Neural cell (in vitro differentiated cells): Measurements from ENCODE around the gene GIPC2. TPM values are rescaled to one million over a fixed set of nuclear protein-coding genes. Genes with fewer than 3 reads are reported as not detected.
"Not testable (repeated sequence)": the region's sequence is repeated elsewhere in the genome, so short reads cannot be mapped to it uniquely, and the experiment has no call there.

Source experiments
- H2AFZ ChIP-seq: fragments of 200-600, 300-800 bp; sonication (generic), shearing (Covaris generic); 2 replicates; pipeline ENCODE4 v1.6.0; 2014; ENCODE audit warnings: low read depth, mild to moderate bottlenecking, antibody characterized with exemption, low read length, moderate library complexity
- H3F3A ChIP-seq: fragments of 200-600 bp; shearing (Covaris generic); 2 replicates; pipeline ENCODE4 v1.6.1; 2016; ENCODE audit warnings: mild to moderate bottlenecking, moderate library complexity, mixed read lengths, antibody characterized with exemption, low read length; ENCODE audit not compliant: insufficient read depth, poor library complexity, severe bottlenecking
- H3K27ac ChIP-seq: fragments of 200-600, 300-800 bp; sonication (generic), shearing (Covaris generic); 2 replicates; pipeline ENCODE4 v1.5.1; 2014; ENCODE audit warnings: mild to moderate bottlenecking, low read length, moderate library complexity
- H3K27me3 ChIP-seq: fragments of 300-800, 200-600 bp; sonication (generic), shearing (Covaris generic); 2 replicates; pipeline ENCODE4 v1.6.0; 2014; ENCODE audit warnings: mild to moderate bottlenecking, low read depth, low read length, moderate library complexity; ENCODE audit not compliant: insufficient read depth
- H3K36me3 ChIP-seq: fragments of 300-800, 200-600 bp; sonication (generic), shearing (Covaris generic); 2 replicates; pipeline ENCODE4 v1.5.1; 2014; ENCODE audit warnings: mild to moderate bottlenecking, antibody characterized with exemption, low read length, moderate library complexity; ENCODE audit not compliant: insufficient read depth
- H3K4me2 ChIP-seq: fragments of 300-800, 200-600 bp; sonication (generic), shearing (Covaris generic); 2 replicates; pipeline ENCODE4 v1.6.0; 2014; ENCODE audit warnings: mild to moderate bottlenecking, low read length
- H3K4me3 ChIP-seq: fragments of 300-800, 200-600 bp; sonication (generic), shearing (Covaris generic); 2 replicates; pipeline ENCODE4 v1.5.1; 2014; ENCODE audit warnings: mild to moderate bottlenecking, low read length, moderate library complexity
- H3K79me2 ChIP-seq: fragments of 200-600 bp; shearing (Covaris generic); replicated peaks from 2 replicates; pipeline ENCODE4 v1.6.0; 2014; ENCODE audit warnings: mild to moderate bottlenecking, low read length, moderate library complexity; ENCODE audit not compliant: insufficient read depth
- H3K9ac ChIP-seq: fragments of 300-800, 200-600 bp; sonication (generic), shearing (Covaris generic); 2 replicates; pipeline ENCODE4 v1.6.1; 2016; ENCODE audit warnings: mild to moderate bottlenecking, low read length, mixed read lengths
- H3K9me2 ChIP-seq: fragments of 200-600 bp; shearing (Covaris generic); 2 replicates; pipeline ENCODE4 v1.6.1; 2016; ENCODE audit warnings: mild to moderate bottlenecking, low read length, mixed read lengths; ENCODE audit not compliant: insufficient read depth
- H3K9me3 ChIP-seq: fragments of 200-600, 300-800 bp; sonication (generic), shearing (Covaris generic); 2 replicates; pipeline ENCODE4 v1.6.1; 2016; ENCODE audit warnings: mild to moderate bottlenecking, mixed run types, low read length, moderate library complexity, mixed read lengths
- H4K20me1 ChIP-seq: fragments of 200-600 bp; shearing (Covaris generic); 2 replicates; pipeline ENCODE4 v1.6.1; 2016; ENCODE audit warnings: mild to moderate bottlenecking, mixed run types; ENCODE audit not compliant: insufficient read depth
- EP300 ChIP-seq: fragments of 450-650 bp; conservative IDR thresholded peaks from 2 replicates; pipeline ENCODE4 v1.6.1; 2014; ENCODE audit warnings: antibody characterized with exemption, mild to moderate bottlenecking, moderate library complexity; ENCODE audit not compliant: poor library complexity, severe bottlenecking
- EZH2 ChIP-seq: fragments of 200-600, 300-800 bp; shearing (Covaris generic), sonication (generic); IDR thresholded peaks from 2 replicates; pipeline ENCODE4 v1.6.1; 2014; ENCODE audit warnings: antibody characterized with exemption, low read length, borderline replicate concordance, mild to moderate bottlenecking; ENCODE audit not compliant: insufficient read depth, poor library complexity, severe bottlenecking
- MXI1 ChIP-seq: fragments of 450-650 bp; conservative IDR thresholded peaks from 2 replicates; pipeline ENCODE4 v1.6.1; 2014; ENCODE audit warnings: antibody characterized with exemption, mild to moderate bottlenecking; ENCODE audit not compliant: poor library complexity, severe bottlenecking
- POLR2AphosphoS5 ChIP-seq: IDR thresholded peaks from 2 replicates; pipeline ENCODE4 v1.6.1; 2012
- RAD21 ChIP-seq: fragments of 450-650 bp; conservative IDR thresholded peaks from 2 replicates; pipeline ENCODE4 v1.6.1; 2014; ENCODE audit warnings: antibody characterized with exemption, mild to moderate bottlenecking, moderate library complexity
- SMC3 ChIP-seq: fragments of 450-650 bp; conservative IDR thresholded peaks from 2 replicates; pipeline ENCODE4 v1.6.1; 2014; ENCODE audit warnings: antibody characterized with exemption, mild to moderate bottlenecking, moderate library complexity; ENCODE audit not compliant: poor library complexity
- TAF1 ChIP-seq: IDR thresholded peaks from 2 replicates; pipeline ENCODE4 v1.6.1; 2012; ENCODE audit warnings: low read depth
- polyA plus RNA-seq: library from polyadenylated mRNA; depleted of rRNA; stranded (reverse); fragments of >200 nt; gene quantifications from 2 replicates; pipeline ENCODE4 v1.2.3, GENCODE V29; 2014
- TF ChIP-seq, protein P1 (sequence below): fragments of 450-650 bp; IDR thresholded peaks from 2 replicates; pipeline ENCODE4 v1.5.1; 2014; ENCODE audit warnings: antibody characterized with exemption, mild to moderate bottlenecking, moderate library complexity; ENCODE audit not compliant: poor library complexity, severe bottlenecking
- TF ChIP-seq, protein P2 (sequence below): IDR thresholded peaks from 2 replicates; pipeline ENCODE4 v1.6.1; 2012; ENCODE audit warnings: borderline replicate concordance

Gene GIPC2
- polyA plus RNA-seq, 1 donor from 2014 or later, result 1.3 TPM

DNA sequence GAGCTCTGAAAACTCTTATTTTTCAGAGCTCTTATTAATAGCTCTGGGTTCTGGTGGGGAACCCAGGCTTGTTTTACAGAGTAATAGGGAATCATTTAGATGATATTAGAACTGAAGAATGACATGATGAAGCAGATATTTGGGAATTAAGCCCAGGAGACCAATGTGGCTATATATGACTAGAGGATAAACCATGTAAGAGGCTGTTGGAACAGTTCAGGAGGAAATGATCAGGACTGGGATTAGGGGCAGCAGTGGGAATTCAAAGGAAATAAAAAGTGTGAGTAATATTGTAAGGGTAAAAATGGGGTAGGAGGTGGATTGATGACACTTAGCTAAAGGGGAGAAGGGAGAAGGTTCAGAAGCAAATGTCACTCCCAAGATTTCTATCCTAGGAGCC, 58.6 kb downstream of the GIPC2 start:
- no peak overlapping the region for H3K4me3 ChIP-seq
- H3K9me2 ChIP-seq, result no peaks in the 10 kb centered on the region
- no peaks in the 10 kb centered on the region for H3K79me2 ChIP-seq
- H2AFZ ChIP-seq, result no peak overlapping the region
- no peaks in the 10 kb centered on the region for H3K9me3 ChIP-seq
- no peak overlapping the region for H3K4me2 ChIP-seq
- H3K27ac ChIP-seq, result no peak overlapping the region
- no peaks in the 10 kb centered on the region for H4K20me1 ChIP-seq
- H3K36me3 ChIP-seq, result no peaks in the 10 kb centered on the region
- H3K9ac ChIP-seq, result no peak overlapping the region
- no peaks in the 10 kb centered on the region for H3F3A ChIP-seq
- no peaks in the 10 kb centered on the region for H3K27me3 ChIP-seq
- TF ChIP-seq EZH2, result no peak
- TF ChIP-seq SMC3, result no peak
- no peak for TF ChIP-seq MXI1
- TF ChIP-seq, protein P1, sequence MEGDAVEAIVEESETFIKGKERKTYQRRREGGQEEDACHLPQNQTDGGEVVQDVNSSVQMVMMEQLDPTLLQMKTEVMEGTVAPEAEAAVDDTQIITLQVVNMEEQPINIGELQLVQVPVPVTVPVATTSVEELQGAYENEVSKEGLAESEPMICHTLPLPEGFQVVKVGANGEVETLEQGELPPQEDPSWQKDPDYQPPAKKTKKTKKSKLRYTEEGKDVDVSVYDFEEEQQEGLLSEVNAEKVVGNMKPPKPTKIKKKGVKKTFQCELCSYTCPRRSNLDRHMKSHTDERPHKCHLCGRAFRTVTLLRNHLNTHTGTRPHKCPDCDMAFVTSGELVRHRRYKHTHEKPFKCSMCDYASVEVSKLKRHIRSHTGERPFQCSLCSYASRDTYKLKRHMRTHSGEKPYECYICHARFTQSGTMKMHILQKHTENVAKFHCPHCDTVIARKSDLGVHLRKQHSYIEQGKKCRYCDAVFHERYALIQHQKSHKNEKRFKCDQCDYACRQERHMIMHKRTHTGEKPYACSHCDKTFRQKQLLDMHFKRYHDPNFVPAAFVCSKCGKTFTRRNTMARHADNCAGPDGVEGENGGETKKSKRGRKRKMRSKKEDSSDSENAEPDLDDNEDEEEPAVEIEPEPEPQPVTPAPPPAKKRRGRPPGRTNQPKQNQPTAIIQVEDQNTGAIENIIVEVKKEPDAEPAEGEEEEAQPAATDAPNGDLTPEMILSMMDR, result no peak
- no peak for TF ChIP-seq EP300
- TF ChIP-seq TAF1, result no peak
- TF ChIP-seq POLR2AphosphoS5, result no peak
- TF ChIP-seq, protein P2, sequence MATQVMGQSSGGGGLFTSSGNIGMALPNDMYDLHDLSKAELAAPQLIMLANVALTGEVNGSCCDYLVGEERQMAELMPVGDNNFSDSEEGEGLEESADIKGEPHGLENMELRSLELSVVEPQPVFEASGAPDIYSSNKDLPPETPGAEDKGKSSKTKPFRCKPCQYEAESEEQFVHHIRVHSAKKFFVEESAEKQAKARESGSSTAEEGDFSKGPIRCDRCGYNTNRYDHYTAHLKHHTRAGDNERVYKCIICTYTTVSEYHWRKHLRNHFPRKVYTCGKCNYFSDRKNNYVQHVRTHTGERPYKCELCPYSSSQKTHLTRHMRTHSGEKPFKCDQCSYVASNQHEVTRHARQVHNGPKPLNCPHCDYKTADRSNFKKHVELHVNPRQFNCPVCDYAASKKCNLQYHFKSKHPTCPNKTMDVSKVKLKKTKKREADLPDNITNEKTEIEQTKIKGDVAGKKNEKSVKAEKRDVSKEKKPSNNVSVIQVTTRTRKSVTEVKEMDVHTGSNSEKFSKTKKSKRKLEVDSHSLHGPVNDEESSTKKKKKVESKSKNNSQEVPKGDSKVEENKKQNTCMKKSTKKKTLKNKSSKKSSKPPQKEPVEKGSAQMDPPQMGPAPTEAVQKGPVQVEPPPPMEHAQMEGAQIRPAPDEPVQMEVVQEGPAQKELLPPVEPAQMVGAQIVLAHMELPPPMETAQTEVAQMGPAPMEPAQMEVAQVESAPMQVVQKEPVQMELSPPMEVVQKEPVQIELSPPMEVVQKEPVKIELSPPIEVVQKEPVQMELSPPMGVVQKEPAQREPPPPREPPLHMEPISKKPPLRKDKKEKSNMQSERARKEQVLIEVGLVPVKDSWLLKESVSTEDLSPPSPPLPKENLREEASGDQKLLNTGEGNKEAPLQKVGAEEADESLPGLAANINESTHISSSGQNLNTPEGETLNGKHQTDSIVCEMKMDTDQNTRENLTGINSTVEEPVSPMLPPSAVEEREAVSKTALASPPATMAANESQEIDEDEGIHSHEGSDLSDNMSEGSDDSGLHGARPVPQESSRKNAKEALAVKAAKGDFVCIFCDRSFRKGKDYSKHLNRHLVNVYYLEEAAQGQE, result no peak
- TF ChIP-seq RAD21, result no peak

DNA sequence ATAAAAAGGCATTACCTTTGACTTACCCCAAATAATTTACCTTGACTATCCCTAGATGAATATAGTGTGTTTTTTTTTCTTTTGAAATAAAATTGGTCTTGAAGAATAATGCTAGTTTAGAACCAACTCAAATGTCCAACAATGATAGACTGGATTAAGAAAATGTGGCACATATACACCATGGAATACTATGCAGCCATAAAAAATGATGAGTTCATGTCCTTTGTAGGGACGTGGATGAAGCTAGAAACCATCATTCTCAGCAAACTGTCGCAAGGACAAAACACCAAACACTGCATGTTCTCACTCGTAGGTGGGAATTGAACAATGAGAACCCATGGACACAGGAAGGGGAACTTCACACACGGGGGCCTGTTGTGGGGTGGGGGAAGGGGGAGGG, 63.9 kb downstream of the GIPC2 start:
- H3K9ac ChIP-seq, H3F3A ChIP-seq, H3K9me3 ChIP-seq: not testable (repeated sequence)

DNA sequence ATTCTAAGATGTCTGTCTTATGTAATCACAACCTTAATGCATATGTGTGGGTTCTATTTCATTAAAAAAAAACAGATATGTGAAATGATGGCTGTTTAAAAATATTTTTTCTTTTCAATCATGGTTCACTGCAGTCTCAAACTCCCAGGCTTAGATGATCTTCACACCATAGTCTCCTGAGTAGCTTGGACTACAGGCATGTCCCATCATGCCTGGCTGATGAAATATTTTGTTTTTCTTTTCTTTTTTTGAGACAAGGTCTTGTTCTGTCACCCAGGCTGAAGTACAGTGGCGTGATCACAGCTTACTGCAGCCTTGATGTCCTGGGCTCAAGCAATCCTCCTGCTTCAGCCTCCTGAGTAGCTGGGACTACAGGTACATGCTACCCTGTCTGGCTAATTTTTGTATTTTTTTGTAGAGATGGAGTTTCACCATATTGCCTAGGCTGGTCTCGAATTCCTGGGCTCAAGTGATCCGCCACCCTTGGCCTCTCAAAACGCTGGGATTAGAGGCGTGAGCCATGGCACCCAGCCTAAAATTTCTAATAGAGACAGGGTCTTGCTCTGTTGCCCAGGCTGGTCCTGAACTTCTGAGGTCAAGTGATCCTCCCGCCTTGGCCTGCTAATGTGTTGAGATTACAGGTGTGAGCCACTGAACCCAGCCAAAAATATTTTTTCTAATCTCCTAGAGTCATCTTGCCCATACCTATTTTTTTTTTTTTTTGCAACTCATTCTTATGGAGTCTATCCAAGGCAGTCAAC, 67.6 kb downstream of the GIPC2 start:
- H3K36me3 ChIP-seq, result no peaks in the 10 kb centered on the region
- H3K79me2 ChIP-seq, result no peaks in the 10 kb centered on the region
- H3K9me3 ChIP-seq, result no peaks in the 10 kb centered on the region
- H3K27ac ChIP-seq, result no peak overlapping the region
- no peak overlapping the region for H2AFZ ChIP-seq
- no peak overlapping the region for H3K9ac ChIP-seq
- no peak overlapping the region for H3K4me3 ChIP-seq
- no peaks in the 10 kb centered on the region for H3F3A ChIP-seq
- H3K27me3 ChIP-seq, result no peaks in the 10 kb centered on the region
- no peak overlapping the region for H3K4me2 ChIP-seq
- H4K20me1 ChIP-seq, result no peaks in the 10 kb centered on the region
- TF ChIP-seq POLR2AphosphoS5 (no peak), EZH2 (no peak), EP300 (no peak), TAF1 (no peak), MXI1 (no peak), SMC3 (no peak), RAD21 (no peak)
- TF ChIP-seq, protein P2, result no peak
- TF ChIP-seq, protein P1, result no peak
- H3K9me2 ChIP-seq, result no peaks in the 10 kb centered on the region

More for the DNA sequence above, 63.9 kb downstream of the GIPC2 start:
- H3K27ac ChIP-seq, H4K20me1 ChIP-seq, H3K4me3 ChIP-seq, H3K27me3 ChIP-seq, H3K79me2 ChIP-seq, H2AFZ ChIP-seq, H3K4me2 ChIP-seq, H3K9me2 ChIP-seq, H3K36me3 ChIP-seq: not testable (repeated sequence)
